A673 (cell line): ENCODE measurements around the gene PXDN. TPM values are rescaled to one million over a fixed set of nuclear protein-coding genes. Genes with fewer than 3 reads are reported as not detected.
A peak's percentile ranks its signal among the peaks of the same experiment; 100 is the strongest.

Experiments used
- BruUV-seq: library from RNA; stranded (reverse); fragments of 400-500 nt; replicated peaks from 2 replicates; lab custom pipeline; 2021; lab: Mats Ljungman, UMichigan
- CTCF ChIA-PET: fragments of 300-600 bp; sonication (Branson Sonifier 250); formaldehyde crosslinking; loops from one replicate; lab custom pipeline; 2022; ENCODE audit warnings: antibody characterized with exemption; lab: Charles Lee
- POLR2A ChIA-PET: fragments of 300-600 bp; sonication (Branson Sonifier 250); formaldehyde crosslinking; loops from one replicate; lab custom pipeline; 2022; ENCODE audit warnings: antibody characterized with exemption; ENCODE audit not compliant: low non-redundant PET; lab: Charles Lee
- DNase-seq: peaks from one replicate; pipeline ENCODE4 v3.0.0-alpha.2; 2015; ENCODE audit warnings: low spot score
- H3K27ac ChIP-seq: fragments of 200-600 bp; sonication (generic); 2 replicates; pipeline ENCODE4 v1.5.1; 2016; ENCODE audit warnings: mixed run types, low read depth, mild to moderate bottlenecking, mixed read lengths, antibody characterized with exemption, low read length; ENCODE audit not compliant: poor library complexity, severe bottlenecking
- H3K27me3 ChIP-seq: fragments of 200-600 bp; sonication (generic); replicated peaks from 2 replicates; pipeline ENCODE4 v1.6.1; 2017; ENCODE audit warnings: mixed run types, low read depth, mild to moderate bottlenecking, mixed read lengths, antibody characterized with exemption, low read length; ENCODE audit not compliant: insufficient read depth, poor library complexity
- H3K36me3 ChIP-seq: fragments of 200-600 bp; sonication (generic); 2 replicates; pipeline ENCODE4 v1.6.1; 2016; ENCODE audit warnings: mixed run types, mild to moderate bottlenecking, mixed read lengths, antibody characterized with exemption, low read length; ENCODE audit not compliant: insufficient read depth, poor library complexity, severe bottlenecking
- H3K4me1 ChIP-seq: fragments of 200-600 bp; sonication (generic); 2 replicates; pipeline ENCODE4 v1.6.1; 2017; ENCODE audit warnings: mixed run types, mild to moderate bottlenecking, mixed read lengths, antibody characterized with exemption, low read length; ENCODE audit not compliant: insufficient read depth, poor library complexity, severe bottlenecking
- H3K4me3 ChIP-seq: fragments of 200-600 bp; sonication (generic); 2 replicates; pipeline ENCODE4 v1.5.1; 2016; ENCODE audit warnings: low read depth, mixed run types, mild to moderate bottlenecking, mixed read lengths, low read length; ENCODE audit not compliant: poor library complexity, severe bottlenecking
- H3K9me3 ChIP-seq: fragments of 200-600 bp; sonication (generic); 2 replicates; pipeline ENCODE4 v1.6.1; 2016; ENCODE audit warnings: mixed run types, low read depth, mild to moderate bottlenecking, mixed read lengths, antibody characterized with exemption, low read length; ENCODE audit not compliant: poor library complexity, severe bottlenecking
- EZH2 ChIP-seq: fragments of 200-600 bp; sonication (generic); IDR thresholded peaks from 2 replicates; pipeline ENCODE4 v1.6.1; 2017; ENCODE audit warnings: borderline replicate concordance, low read depth, mild to moderate bottlenecking, mixed read lengths, antibody characterized with exemption, low read length; ENCODE audit not compliant: poor library complexity, severe bottlenecking
- intact Hi-C: fragments of 100-400 bp; cut with micrococcal nuclease; formaldehyde crosslinking; loops from one replicate; pipeline ENCODE4 v1.10.0; 2022; ENCODE audit not compliant: unreplicated experiment
- total RNA-seq: library from RNA; stranded (reverse); gene quantifications from 2 replicates; pipeline ENCODE4 v1.2.3, GENCODE V29; 2021
- TF ChIP-seq, protein P1 (sequence below): fragments of 300-800, 200-600 bp; sonication (generic); conservative IDR thresholded peaks from 2 replicates; pipeline ENCODE4 v1.5.1; 2017; ENCODE audit warnings: low read depth, mild to moderate bottlenecking, antibody characterized with exemption, low read length, moderate library complexity, mixed read lengths

Gene PXDN
- total RNA-seq, 1 experiment from 2014 or later = 162 TPM

- Histone ChIP-seq H3K36me3 (peaks cover 5% of the 10 kb centered on the region), H3K9me3 (no peaks in the 10 kb centered on the region), H3K4me1 (peaks cover 59% of the 10 kb centered on the region), H3K27ac (peak overlapping the region; percentile 87), H3K27me3 (no peaks in the 10 kb centered on the region), H3K4me3 (no peak overlapping the region)
- DNase-seq = no peak
- TF ChIP-seq, protein P1, sequence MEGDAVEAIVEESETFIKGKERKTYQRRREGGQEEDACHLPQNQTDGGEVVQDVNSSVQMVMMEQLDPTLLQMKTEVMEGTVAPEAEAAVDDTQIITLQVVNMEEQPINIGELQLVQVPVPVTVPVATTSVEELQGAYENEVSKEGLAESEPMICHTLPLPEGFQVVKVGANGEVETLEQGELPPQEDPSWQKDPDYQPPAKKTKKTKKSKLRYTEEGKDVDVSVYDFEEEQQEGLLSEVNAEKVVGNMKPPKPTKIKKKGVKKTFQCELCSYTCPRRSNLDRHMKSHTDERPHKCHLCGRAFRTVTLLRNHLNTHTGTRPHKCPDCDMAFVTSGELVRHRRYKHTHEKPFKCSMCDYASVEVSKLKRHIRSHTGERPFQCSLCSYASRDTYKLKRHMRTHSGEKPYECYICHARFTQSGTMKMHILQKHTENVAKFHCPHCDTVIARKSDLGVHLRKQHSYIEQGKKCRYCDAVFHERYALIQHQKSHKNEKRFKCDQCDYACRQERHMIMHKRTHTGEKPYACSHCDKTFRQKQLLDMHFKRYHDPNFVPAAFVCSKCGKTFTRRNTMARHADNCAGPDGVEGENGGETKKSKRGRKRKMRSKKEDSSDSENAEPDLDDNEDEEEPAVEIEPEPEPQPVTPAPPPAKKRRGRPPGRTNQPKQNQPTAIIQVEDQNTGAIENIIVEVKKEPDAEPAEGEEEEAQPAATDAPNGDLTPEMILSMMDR = no peak
- TF ChIP-seq EZH2 = no peak
- CTCF ChIA-PET = no interaction called here
- intact Hi-C loops = no loop called here
- BruUV-seq = no TSS peak
- POLR2A ChIA-PET = no interaction called here
Measured at GRCh38 chr2:1729242-1729641, 15.1 kb downstream of the PXDN start.

DNA sequence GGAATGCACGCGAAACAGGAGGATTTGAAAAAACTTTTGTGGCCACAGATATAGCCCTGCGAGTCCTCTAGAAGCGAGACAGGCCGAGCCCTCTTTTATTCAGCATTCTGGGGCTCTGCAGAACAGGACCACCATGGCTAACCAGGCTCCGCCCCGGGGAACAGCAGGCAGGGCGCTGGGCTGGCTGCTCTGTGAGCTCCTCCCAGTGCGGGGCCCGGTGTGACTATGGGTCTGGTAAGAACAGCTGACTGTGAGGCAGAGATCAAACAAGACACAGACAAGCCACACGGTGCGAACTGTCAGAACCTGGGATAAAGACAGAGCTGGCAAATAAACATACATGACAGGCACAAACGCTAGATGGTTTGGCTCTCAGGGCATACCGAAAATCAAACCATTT lies 15.5 kb downstream of the PXDN start:
- ChIA-PET CTCF (interaction anchor here (0.5 kb wide), 1 partner anchor 87 kb away, joined by 3 read pairs; no protein-coding TSS in a partner anchor), POLR2A (no interaction called here)

DNA sequence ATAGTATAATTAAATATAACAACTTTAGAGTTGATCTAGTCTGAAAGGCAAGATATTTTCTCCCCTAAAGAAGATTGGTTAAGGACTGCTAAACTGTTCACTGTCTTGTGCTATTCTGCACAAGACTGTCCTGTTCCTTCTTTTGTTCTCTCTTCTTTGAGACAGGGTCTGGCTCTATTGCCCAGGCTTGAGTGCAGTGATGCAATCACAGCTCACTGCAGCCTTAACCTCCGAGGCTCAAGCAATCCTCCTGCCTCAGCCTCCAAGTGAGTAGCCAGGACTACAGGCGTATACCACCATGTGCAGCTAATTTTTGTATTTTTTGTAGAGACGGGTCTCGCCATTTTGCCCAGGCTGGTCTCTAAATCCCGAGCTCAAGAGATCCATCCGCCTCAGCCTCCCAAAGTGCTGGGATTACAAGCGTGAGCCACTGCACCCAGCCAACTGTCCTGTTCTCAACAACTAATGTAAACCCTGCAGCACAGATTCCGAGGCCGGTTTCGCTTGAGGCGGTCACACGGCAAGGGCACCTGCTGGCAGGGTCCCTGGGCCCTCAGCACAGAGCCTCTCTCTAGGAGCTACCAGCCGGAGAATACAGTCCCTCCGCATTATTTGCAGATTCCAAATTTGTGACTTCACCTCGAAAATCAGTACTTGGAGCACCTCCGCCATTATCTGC lies 16.4 kb downstream of the PXDN start:
- Histone ChIP-seq H3K27ac (peak overlapping the region; percentile 87), H3K36me3 (no peaks in the 10 kb centered on the region), H3K9me3 (no peaks in the 10 kb centered on the region), H3K27me3 (no peaks in the 10 kb centered on the region), H3K4me1 (peaks cover 59% of the 10 kb centered on the region), H3K4me3 (no peak overlapping the region)
- intact Hi-C loops = no loop called here
- POLR2A ChIA-PET = no interaction called here
- no TSS peak for BruUV-seq
- no peak for DNase-seq
- CTCF ChIA-PET = no interaction called here
- no peak for TF ChIP-seq EZH2
- TF ChIP-seq, protein P1 = no peak

More for the DNA sequence above, 15.5 kb downstream of the PXDN start:
- DNase-seq = peak; percentile 30
- BruUV-seq = no TSS peak
- Histone ChIP-seq H3K4me1 (peaks cover 59% of the 10 kb centered on the region), H3K4me3 (no peak overlapping the region), H3K27ac (peak overlapping the region; percentile 87), H3K27me3 (no peaks in the 10 kb centered on the region), H3K9me3 (no peaks in the 10 kb centered on the region), H3K36me3 (peaks cover 5% of the 10 kb centered on the region)
- TF ChIP-seq, protein P1 = no peak
- no peak for TF ChIP-seq EZH2
- intact Hi-C loops = no loop called here
